Natural killer cell (primary cell): ENCODE data around the gene BTBD16. TPM values are rescaled to one million over a fixed set of nuclear protein-coding genes. Genes with fewer than 3 reads are reported as not detected.

Source experiments
- ATAC-seq, 3 donors: fragments of 150-1000 bp in 2 of 3; fragments of 200-7000 bp in 1 of 3; cut with Tn5 transposase; 1 replicate in 1 of 3; 2 replicates in 2 of 3; pipeline ENCODE4 v1.10.0; 2021; ENCODE audit warnings: mild to moderate bottlenecking in 2 of 3, moderate library complexity in 2 of 3
- DNase-seq, 2 donors: peaks; one replicate each; pipeline versions ENCODE4 v3.0.0 to v3.0.0-alpha.2; 2013 to 2021; ENCODE audit warnings: mixed read lengths in 1 of 2
- H3K27ac ChIP-seq: one replicate; pipeline ENCODE4 v1.5.1; 2013; ENCODE audit warnings: mild to moderate bottlenecking, low read length
- H3K27me3 ChIP-seq: one replicate; pipeline ENCODE4 v1.6.1; 2013; ENCODE audit warnings: low read length; ENCODE audit not compliant: control insufficient read depth, insufficient read depth
- H3K36me3 ChIP-seq: one replicate; pipeline ENCODE4 v1.6.1; 2013; ENCODE audit warnings: low read length; ENCODE audit not compliant: control insufficient read depth, insufficient read depth
- H3K4me1 ChIP-seq: one replicate; pipeline ENCODE4 v1.6.1; 2013; ENCODE audit warnings: low read length; ENCODE audit not compliant: control insufficient read depth, insufficient read depth
- H3K4me3 ChIP-seq: one replicate; pipeline ENCODE4 v1.5.1; 2013; ENCODE audit warnings: low read length
- H3K9me3 ChIP-seq: one replicate; pipeline ENCODE4 v1.6.1; 2013; ENCODE audit warnings: low read length; ENCODE audit not compliant: control insufficient read depth, insufficient read depth
- H3K27ac Mint-ChIP-seq, 2 donors: one replicate each; pipeline ENCODE4 v1.8.0; 2022; ENCODE audit warnings: mild to moderate bottlenecking in 2 of 2, mixed read lengths in 2 of 2, moderate library complexity in 1 of 2
- H3K27me3 Mint-ChIP-seq, 2 donors: one replicate each; pipeline ENCODE4 v1.8.0; 2022; ENCODE audit warnings: low read depth in 2 of 2, mixed read lengths in 2 of 2
- H3K36me3 Mint-ChIP-seq: one replicate; pipeline ENCODE4 v1.8.0; 2022; ENCODE audit warnings: mixed read lengths
- H3K4me1 Mint-ChIP-seq, 2 donors: one replicate each; pipeline ENCODE4 v1.8.0; 2022; ENCODE audit warnings: mixed read lengths in 2 of 2
- H3K4me3 Mint-ChIP-seq: one replicate; pipeline ENCODE4 v1.8.0; 2022; ENCODE audit warnings: mild to moderate bottlenecking, moderate library complexity, mixed read lengths
- H3K9me3 Mint-ChIP-seq, 2 donors: one replicate each; pipeline ENCODE4 v1.8.0; 2022; ENCODE audit warnings: mixed read lengths in 2 of 2
- WGBS: methylation state at CpG from one replicate; pipeline ENCODE4 v1.1.7; 2013; ENCODE audit warnings: missing lambda C conversion rate; ENCODE audit not compliant: insufficient coverage; 5-methylcytosine and 5-hydroxymethylcytosine counted together
- intact Hi-C: fragments of 100-400 bp; cut with micrococcal nuclease; formaldehyde crosslinking; loops from one replicate; pipeline ENCODE4 v1.14.2; 2022
- total RNA-seq, 4 donors: library from RNA; stranded (reverse); fragments of 120-200 nt in 1 of 4; gene quantifications; one replicate each; pipeline versions ENCODE4 v1.2.3 to v1.2.4, GENCODE V29; 2013 to 2022
- TF ChIP-seq, protein P1 (sequence below): fragments of 200-600 bp; IDR thresholded peaks from one replicate; pipeline ENCODE4 v1.8.0; 2022; ENCODE audit warnings: antibody characterized with exemption

Gene BTBD16
- total RNA-seq, 3 donors from 2014 or later (not counting 1 experiment from before 2014, with no cell fraction given), result not detected

GRCh38 chr10:122254831-122255230 is 16.3 kb upstream of the BTBD16 start:
- TF ChIP-seq, protein P1, sequence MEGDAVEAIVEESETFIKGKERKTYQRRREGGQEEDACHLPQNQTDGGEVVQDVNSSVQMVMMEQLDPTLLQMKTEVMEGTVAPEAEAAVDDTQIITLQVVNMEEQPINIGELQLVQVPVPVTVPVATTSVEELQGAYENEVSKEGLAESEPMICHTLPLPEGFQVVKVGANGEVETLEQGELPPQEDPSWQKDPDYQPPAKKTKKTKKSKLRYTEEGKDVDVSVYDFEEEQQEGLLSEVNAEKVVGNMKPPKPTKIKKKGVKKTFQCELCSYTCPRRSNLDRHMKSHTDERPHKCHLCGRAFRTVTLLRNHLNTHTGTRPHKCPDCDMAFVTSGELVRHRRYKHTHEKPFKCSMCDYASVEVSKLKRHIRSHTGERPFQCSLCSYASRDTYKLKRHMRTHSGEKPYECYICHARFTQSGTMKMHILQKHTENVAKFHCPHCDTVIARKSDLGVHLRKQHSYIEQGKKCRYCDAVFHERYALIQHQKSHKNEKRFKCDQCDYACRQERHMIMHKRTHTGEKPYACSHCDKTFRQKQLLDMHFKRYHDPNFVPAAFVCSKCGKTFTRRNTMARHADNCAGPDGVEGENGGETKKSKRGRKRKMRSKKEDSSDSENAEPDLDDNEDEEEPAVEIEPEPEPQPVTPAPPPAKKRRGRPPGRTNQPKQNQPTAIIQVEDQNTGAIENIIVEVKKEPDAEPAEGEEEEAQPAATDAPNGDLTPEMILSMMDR, result no peak
- Mint-ChIP-seq H3K4me1 (no peaks in the 10 kb centered on the region), H3K4me3 (no peak overlapping the region), H3K27me3 (peaks cover 4% of the 10 kb centered on the region in 2 donors), H3K36me3 (no peaks in the 10 kb centered on the region), H3K27ac (no peak overlapping the region), H3K9me3 (no peaks in the 10 kb centered on the region)
- H3K27ac ChIP-seq, result no peak overlapping the region
- H3K4me3 ChIP-seq, result no peak overlapping the region
- no peak for DNase-seq
- no peaks in the 10 kb centered on the region for H3K27me3 ChIP-seq
- no peaks in the 10 kb centered on the region for H3K36me3 ChIP-seq
- 73% methylated on average over 4 of the region's 5 CpGs for WGBS
- no peaks in the 10 kb centered on the region for H3K4me1 ChIP-seq
- intact Hi-C loops, result no loop called here
- H3K9me3 ChIP-seq, result no peaks in the 10 kb centered on the region
- no peak for ATAC-seq

GRCh38 chr10:122255509-122256301 is 15.4 kb upstream of the BTBD16 start:
- Mint-ChIP-seq H3K4me1 (no peaks in the 10 kb centered on the region), H3K4me3 (no peak overlapping the region), H3K27ac (no peak overlapping the region), H3K9me3 (no peaks in the 10 kb centered on the region), H3K27me3 (peaks cover 6 to 11% of the 10 kb centered on the region in 2 donors), H3K36me3 (no peaks in the 10 kb centered on the region)
- intact Hi-C loops, result no loop called here
- ATAC-seq, result no peak
- Histone ChIP-seq H3K27ac (no peak overlapping the region), H3K4me1 (no peaks in the 10 kb centered on the region), H3K9me3 (no peaks in the 10 kb centered on the region), H3K4me3 (no peak overlapping the region), H3K27me3 (no peaks in the 10 kb centered on the region), H3K36me3 (no peaks in the 10 kb centered on the region)
- TF ChIP-seq, protein P1, result no peak
- DNase-seq, result no peak
- WGBS, result 88% methylated on average over 11 of the region's 14 CpGs

- no peak overlapping the region for H3K4me3 Mint-ChIP-seq
- H3K9me3 Mint-ChIP-seq, result peaks cover 0 to 2% of the 10 kb centered on the region in 2 donors
- intact Hi-C loops, result no loop called here
- H3K4me1 Mint-ChIP-seq, result no peaks in the 10 kb centered on the region
- Histone ChIP-seq H3K27me3 (no peaks in the 10 kb centered on the region), H3K4me3 (no peak overlapping the region), H3K4me1 (no peaks in the 10 kb centered on the region), H3K36me3 (no peaks in the 10 kb centered on the region), H3K27ac (no peak overlapping the region), H3K9me3 (no peaks in the 10 kb centered on the region)
- TF ChIP-seq, protein P1, result no peak
- H3K27ac Mint-ChIP-seq, result no peak overlapping the region
- WGBS, result 95% methylated on average over 3 of the region's 3 CpGs
- DNase-seq (no peak), ATAC-seq (no peak)
- peaks cover 4% of the 10 kb centered on the region for H3K36me3 Mint-ChIP-seq
- peaks cover 8 to 15% of the 10 kb centered on the region in 2 donors for H3K27me3 Mint-ChIP-seq
These were observed 14.1 kb upstream of the BTBD16 start for GRCh38 chr10:122257041-122257440.
